Smooth muscle cell of the coronary artery (primary cell): ENCODE data around the gene FXYD1. TPM values are rescaled to one million over a fixed set of nuclear protein-coding genes. Genes with fewer than 3 reads are reported as not detected.

Source experiments
- total RNA-seq: library from RNA; depleted of rRNA; stranded (reverse); fragments of >200 nt; gene quantifications from 2 replicates; pipeline ENCODE4 v1.2.3, GENCODE V29; 2014; ENCODE audit warnings: low replicate concordance

The FXYD1 gene
- 0.23 and 8.0 TPM in 2 replicates for total RNA-seq

DNA sequence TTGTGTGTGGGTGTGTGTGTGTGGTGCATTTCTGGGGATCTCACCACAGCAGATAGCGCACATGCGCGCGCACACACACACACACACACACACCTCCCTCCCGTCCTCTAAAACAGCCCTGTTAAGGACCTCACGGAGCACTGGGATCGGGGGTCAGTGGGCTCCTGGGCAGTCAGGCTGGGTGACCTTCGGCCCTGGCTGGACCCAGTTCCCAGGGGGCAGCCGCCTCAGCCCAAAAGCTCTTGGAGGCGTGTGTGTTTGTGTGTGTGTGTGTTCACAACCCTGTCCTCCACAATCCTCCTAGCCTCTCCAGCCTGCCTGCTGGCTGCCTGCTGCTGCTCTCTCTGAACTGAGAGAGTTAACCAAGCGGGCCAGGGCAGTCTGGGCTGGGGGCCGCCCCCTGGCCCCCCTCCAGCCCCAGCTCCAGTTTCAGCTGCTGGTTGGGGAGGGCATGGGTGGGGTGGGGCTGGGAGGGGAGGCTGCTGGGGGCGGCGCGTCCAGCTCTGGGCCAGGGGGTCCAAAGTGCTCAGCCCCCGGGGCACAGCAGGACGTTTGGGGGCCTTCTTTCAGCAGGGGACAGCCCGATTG lies at the start of gene FXYD1:
Gene FXYD1, plus strand, starts transcription at position 520 of the 588 bp plus-strand sequence. CDS start 1,256 bp downstream, outside the sequence.

DNA sequence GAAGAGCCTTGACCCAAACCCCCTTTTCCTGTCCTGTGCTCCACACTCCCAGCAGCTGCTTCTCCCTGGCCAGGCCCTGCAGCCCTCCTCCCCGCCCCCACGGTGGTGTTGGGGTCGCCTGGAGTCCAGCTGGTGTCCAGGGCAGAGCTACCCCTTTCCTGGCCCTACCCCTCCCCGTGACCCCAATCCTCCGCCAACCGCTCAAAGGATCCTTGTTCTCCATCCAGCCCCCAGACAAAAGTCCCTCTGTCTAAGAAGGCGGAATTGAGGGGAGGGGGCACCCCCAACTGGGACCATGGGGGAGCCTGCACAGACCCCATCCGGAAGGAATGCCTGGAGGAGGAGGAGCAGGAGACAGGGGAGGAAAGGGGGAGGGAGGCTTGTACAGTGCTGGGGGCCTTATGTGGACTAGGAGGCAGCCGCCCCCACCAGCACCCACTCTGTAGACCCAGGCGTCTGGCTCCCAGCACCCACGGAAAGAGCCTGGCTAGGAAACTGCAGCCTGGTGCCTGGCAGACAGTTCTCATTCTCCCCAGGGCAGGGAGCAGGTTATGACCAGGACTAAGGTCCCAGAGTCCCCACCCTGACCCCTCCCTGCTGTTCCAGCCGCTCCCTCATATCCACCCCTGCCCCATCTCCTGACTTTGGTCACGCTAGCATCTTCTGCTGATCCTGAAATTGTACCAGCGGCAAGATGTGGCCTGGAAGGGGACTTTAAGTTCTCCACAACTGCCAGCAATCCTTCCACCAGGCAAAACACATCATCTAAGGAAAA lies 23.3 kb upstream of the FXYD1 start, which contains the start of gene FXYD3:
Gene FXYD3, plus strand, starts transcription at position 647 of the 775 bp plus-strand sequence. CDS start 3,554 bp downstream, outside the sequence.

GRCh38 chr19:35134601-35135242 lies 3.9 kb upstream of the FXYD1 start, which contains the start of gene LGI4:
LGI4 (minus strand) TSS chr19:35135059; CDS start chr19:35134680, 379 bp downstream.

GRCh38 chr19:35143231-35143715 lies 4.6 kb downstream of the FXYD1 start, which contains the start of gene FXYD7:
FXYD7 (plus strand) TSS chr19:35143255; CDS start chr19:35143334, 79 bp downstream.

DNA sequence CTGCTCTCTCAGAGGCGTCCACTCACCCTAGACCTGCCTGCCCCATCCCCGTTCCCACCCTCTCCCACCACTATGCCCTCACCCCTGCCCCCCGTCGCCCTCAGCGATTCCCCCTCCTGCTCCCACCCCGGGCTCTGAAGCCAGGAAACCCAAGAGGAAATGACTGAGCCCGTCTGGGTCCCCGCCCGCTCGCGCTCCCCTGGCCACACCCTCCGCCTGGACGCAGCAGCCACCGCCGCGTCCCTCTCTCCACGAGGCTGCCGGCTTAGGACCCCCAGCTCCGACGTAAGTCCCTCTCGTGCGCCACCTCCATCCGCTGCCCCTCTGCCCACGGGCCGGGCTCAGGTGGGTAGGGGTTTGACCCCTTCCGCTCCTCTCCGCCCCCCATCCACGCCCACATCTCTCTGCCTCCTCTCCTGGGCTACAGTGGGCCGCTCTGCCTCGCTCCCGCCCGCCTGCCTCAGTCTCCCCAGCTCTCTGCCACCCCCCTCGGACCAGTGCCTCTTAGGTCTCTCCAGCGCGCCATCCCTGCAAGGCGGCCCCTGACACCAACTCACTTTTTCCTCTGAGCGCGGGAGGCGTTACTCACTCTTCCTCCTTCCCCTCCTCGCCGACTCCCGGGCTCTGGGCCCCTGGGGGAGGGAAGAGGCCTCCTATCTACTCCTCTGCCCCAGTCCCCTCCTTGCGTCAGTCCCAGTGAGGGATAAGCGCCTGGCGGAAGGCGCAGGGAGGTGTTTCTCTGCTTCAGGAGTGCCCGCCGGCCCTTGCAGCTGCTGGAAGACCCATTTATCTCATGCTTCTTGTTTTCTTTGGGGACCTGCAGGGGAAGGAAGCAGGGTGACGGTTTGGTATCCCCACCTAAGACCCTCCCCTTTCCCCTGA lies 16.1 kb downstream of the FXYD1 start, which contains the start of gene FXYD5:
Gene FXYD5, plus strand, starts transcription at position 211 of the 882 bp plus-strand sequence. CDS start 816 bp downstream, outside the sequence.

Other genes starting within 250 kb of the FXYD1 start
- gene ZNF30, start 211.9 kb upstream of the FXYD1 start, total RNA-seq: 2.6 and 2.8 TPM in 2 replicates
- 4.8 TPM in 2 replicates for gene ZNF792, start 174.6 kb upstream of the FXYD1 start, total RNA-seq
- 14.0 and 25.2 TPM in 2 replicates for gene GRAMD1A, start 138.5 kb upstream of the FXYD1 start, total RNA-seq
- gene SCN1B, start 108.4 kb upstream of the FXYD1 start, total RNA-seq: 3.8 and 24.2 TPM in 2 replicates
- gene HPN, start 97.1 kb upstream of the FXYD1 start, total RNA-seq: 0.12 TPM in 1 of 2 replicates, not detected in the other
- gene FXYD3, start 23.0 kb upstream of the FXYD1 start, total RNA-seq: not detected in 2 replicates
- 0.15 and 2.1 TPM in 2 replicates for gene LGI4, start 3.8 kb upstream of the FXYD1 start, total RNA-seq
- not detected in 2 replicates for gene FXYD7, start 4.4 kb downstream of the FXYD1 start, total RNA-seq
- 13.3 and 18.9 TPM in 2 replicates for gene FXYD5, start 15.9 kb downstream of the FXYD1 start, total RNA-seq
- not detected in 2 replicates for gene FAM187B, start 89.9 kb downstream of the FXYD1 start, total RNA-seq
- 0.45 TPM in 1 of 2 replicates, not detected in the other for gene LSR, start 110.2 kb downstream of the FXYD1 start, total RNA-seq
- gene USF2, start 130.1 kb downstream of the FXYD1 start, total RNA-seq: 44.9 and 91.6 TPM in 2 replicates
- 0.08 TPM in 1 of 2 replicates, not detected in the other for gene HAMP, start 143.7 kb downstream of the FXYD1 start, total RNA-seq
- gene MAG, start 153.3 kb downstream of the FXYD1 start, total RNA-seq: 2.0 TPM in 1 of 2 replicates, not detected in the other
- 0.70 and 0.98 TPM in 2 replicates for gene CD22, start 190.4 kb downstream of the FXYD1 start, total RNA-seq
- not detected in 2 replicates for gene FFAR1, start 209.1 kb downstream of the FXYD1 start, total RNA-seq
- not detected in 2 replicates for gene FFAR3, start 219.6 kb downstream of the FXYD1 start, total RNA-seq
- gene GPR42, start 232.2 kb downstream of the FXYD1 start, total RNA-seq: not detected in 2 replicates